Heart right ventricle (tissue), 16 donors: ENCODE results near the gene IL17RE. TPM values are rescaled to one million over a fixed set of nuclear protein-coding genes. Genes with fewer than 3 reads are reported as not detected.
"Not testable (repeated sequence)": the region's sequence is repeated elsewhere in the genome, so short reads cannot be mapped to it uniquely, and the experiment has no call there.

Experiments
- ATAC-seq, 8 donors: fragments of 200-7000 bp; cut with Tn5 transposase; one replicate each; pipeline ENCODE4 v1.9.1; 2020; ENCODE audit warnings: mild to moderate bottlenecking in 8 of 8, moderate library complexity in 8 of 8, moderate number of reproducible peaks in 1 of 8
- DNase-seq, 2 donors: peaks; one replicate each; pipeline ENCODE4 v3.0.0-alpha.2; 2020
- H3K27ac ChIP-seq, 10 donors: fragments of 200-600 bp; sonication (generic) in 2 of 10; one replicate each; pipeline versions ENCODE4 v1.5.0 to v1.8.0; 2020 to 2022; ENCODE audit warnings: mild to moderate bottlenecking in 3 of 10
- H3K27me3 ChIP-seq, 7 donors: fragments of 200-600 bp; one replicate each; pipeline ENCODE4 v1.8.0; 2021 to 2022; ENCODE audit warnings: mild to moderate bottlenecking in 2 of 7
- H3K36me3 ChIP-seq, 9 donors: fragments of 200-600 bp; sonication (generic) in 1 of 9; one replicate each; pipeline versions ENCODE4 v1.5.0 to v1.8.0; 2020 to 2022; ENCODE audit warnings: mild to moderate bottlenecking in 2 of 9
- H3K4me1 ChIP-seq, 9 donors: fragments of 200-600 bp; sonication (generic) in 1 of 9; one replicate each; pipeline versions ENCODE4 v1.5.0 to v1.8.0; 2020 to 2022; ENCODE audit warnings: mild to moderate bottlenecking in 4 of 9
- H3K4me3 ChIP-seq, 10 donors: fragments of 200-600 bp; sonication (generic) in 2 of 10; one replicate each; pipeline versions ENCODE4 v1.5.0 to v1.8.0; 2020 to 2022; ENCODE audit warnings: mild to moderate bottlenecking in 7 of 10, moderate library complexity in 2 of 10
- H3K9me3 ChIP-seq, 11 donors: fragments of 200-600 bp in 10 of 11; sonication (generic) in 2 of 11; one replicate each; pipeline versions ENCODE4 v1.5.0 to v1.8.0; 2013 to 2022; ENCODE audit warnings: mild to moderate bottlenecking in 2 of 11, control low read depth in 1 of 11, moderate library complexity in 1 of 11
- WGBS, 2 donors: extraction: QIAGEN DNeasy Blood & Tissue Kit; methylation state at CpG; one replicate each; pipeline ENCODE4 v1.1.7; 2013; ENCODE audit warnings: inconsistent platforms in 1 of 2; 5-methylcytosine and 5-hydroxymethylcytosine counted together
- intact Hi-C, 10 donors: fragments of 100-400 bp; cut with DNase I; formaldehyde crosslinking; loops; one replicate each; pipeline versions ENCODE4 v1.11.1 to v1.14.2; 2022
- polyA plus RNA-seq, 2 donors: library from polyadenylated mRNA; stranded (reverse); fragments of 200-250 nt; gene quantifications; one replicate each; pipeline ENCODE4 v1.2.3, GENCODE V29; 2013
- total RNA-seq, 10 donors: library from RNA; stranded (reverse); fragmentation: NEBNext Ultra II Directional in 3 of 10; extraction: Animal tissue kit (Norgen Biotek cat#: 25700) in 3 of 10; gene quantifications; one replicate each; pipeline versions ENCODE4 v1.2.1 to v1.2.4, GENCODE V29; 2021 to 2023
- TF ChIP-seq, protein P1 (sequence below), 9 donors: fragments of 200-600 bp; sonication (generic) in 2 of 9; IDR thresholded peaks; one replicate each; pipeline versions ENCODE4 v1.5.0 to v1.8.0; 2021 to 2022; ENCODE audit warnings: antibody characterized with exemption in 9 of 9, mild to moderate bottlenecking in 5 of 9, moderate library complexity in 1 of 9
- donor health status: Arrhythmogenic right ventricular cardiomyopathy.
- donor health status: ischemic (EF 13 %, LVEDD 7.1; RV severe dilation, severe dysfunction).
- donor health status: healthy with polysubstance abuse.
- donor health status: DM: no; HTN: yes; CAD: no.
- donor health status: DM: no; HTN: no; CAD: no.
- donor health status: ischemic (EF 25% LVEDD 6.9; RV normal size, moderate dysfunction).
- donor health status: ischemic (EF 25% LVEDD 5.7; RV mildly dilated, moderate dysfunction).
- donor health status: healthy.
- donor health status: DM: yes; HTN: yes; CAD: no.
- donor health status: Ischemic cardiomyopathy.
- donor health status: ischemic (EF 35%, LVEDD 5.7; RV mildly dilated, moderate dysfunction).
- donor health status: nonischemic (EF 11% LVEDD 7.7; RV severe dilation, severe dysfunction).
- donor health status: DM: yes; HTN: yes; CAD: no.
- donor health status: PGD.
- donor health status: ischemic (EF 29% LVEDD 5.4; RV normal size, mild dysfunction).
- donor health status: nonischemic (EF 23%, LVEDD 6.1; RV moderate dilation, normal function).

Gene IL17RE
- total and polyA plus RNA-seq, 12 donors, result 0.16 to 2.3 (median 1.00) TPM

GRCh38 chr3:9864200-9864927, 38.3 kb upstream of the IL17RE start:
- intact Hi-C loops, result loop anchor here in 1 of 10 donors (5.0 kb wide), 1 partner anchor 53 kb away; the partner anchor contains the start of gene IL17RC
- DNase-seq, result peak; percentile 42 to 51
- H3K4me1 ChIP-seq, result peaks cover 3 to 29% (median 9%) of the 10 kb centered on the region in 9 donors
- H3K27ac ChIP-seq, result peak overlapping the region in 8 of 10 donors; percentile 16 to 60 (median 40)
- ATAC-seq, result peak in 7 of 8 donors; percentile 11 to 52 (median 36)
- no peaks in the 10 kb centered on the region for H3K36me3 ChIP-seq
- H3K4me3 ChIP-seq, result no peak overlapping the region
- H3K27me3 ChIP-seq, result no peaks in the 10 kb centered on the region
- no peaks in the 10 kb centered on the region for H3K9me3 ChIP-seq
- WGBS, 2 donors, result 48 to 53% methylated on average over 16 of the region's 16 CpGs
- TF ChIP-seq, protein P1, sequence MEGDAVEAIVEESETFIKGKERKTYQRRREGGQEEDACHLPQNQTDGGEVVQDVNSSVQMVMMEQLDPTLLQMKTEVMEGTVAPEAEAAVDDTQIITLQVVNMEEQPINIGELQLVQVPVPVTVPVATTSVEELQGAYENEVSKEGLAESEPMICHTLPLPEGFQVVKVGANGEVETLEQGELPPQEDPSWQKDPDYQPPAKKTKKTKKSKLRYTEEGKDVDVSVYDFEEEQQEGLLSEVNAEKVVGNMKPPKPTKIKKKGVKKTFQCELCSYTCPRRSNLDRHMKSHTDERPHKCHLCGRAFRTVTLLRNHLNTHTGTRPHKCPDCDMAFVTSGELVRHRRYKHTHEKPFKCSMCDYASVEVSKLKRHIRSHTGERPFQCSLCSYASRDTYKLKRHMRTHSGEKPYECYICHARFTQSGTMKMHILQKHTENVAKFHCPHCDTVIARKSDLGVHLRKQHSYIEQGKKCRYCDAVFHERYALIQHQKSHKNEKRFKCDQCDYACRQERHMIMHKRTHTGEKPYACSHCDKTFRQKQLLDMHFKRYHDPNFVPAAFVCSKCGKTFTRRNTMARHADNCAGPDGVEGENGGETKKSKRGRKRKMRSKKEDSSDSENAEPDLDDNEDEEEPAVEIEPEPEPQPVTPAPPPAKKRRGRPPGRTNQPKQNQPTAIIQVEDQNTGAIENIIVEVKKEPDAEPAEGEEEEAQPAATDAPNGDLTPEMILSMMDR (IDR thresholded peaks at IDR 0.05), result no peak

- H3K27me3 ChIP-seq, H3K36me3 ChIP-seq, ATAC-seq, DNase-seq, intact Hi-C loops, H3K9me3 ChIP-seq, H3K4me3 ChIP-seq: not testable (repeated sequence)
- Histone ChIP-seq H3K4me1 (peaks cover 3 to 29% (median 9%) of the 10 kb centered on the region in 9 donors), H3K27ac (peak overlapping the region in 3 of 10 donors; percentile 16 to 53 (median 33))
- WGBS, 2 donors, result 85 to 88% methylated on average over 10 of the region's 10 CpGs
Observed at GRCh38 chr3:9865125-9865637, 37.5 kb upstream of the IL17RE start.

GRCh38 chr3:9866639-9867038, 36.0 kb upstream of the IL17RE start:
- Histone ChIP-seq H3K27ac (no peak overlapping the region), H3K27me3 (no peaks in the 10 kb centered on the region), H3K36me3 (no peaks in the 10 kb centered on the region), H3K9me3 (no peaks in the 10 kb centered on the region), H3K4me1 (peaks cover 3 to 29% (median 9%) of the 10 kb centered on the region in 9 donors), H3K4me3 (no peak overlapping the region)
- WGBS, 2 donors, result 79 to 80% methylated on average over 8 of the region's 8 CpGs
- intact Hi-C loops, result no loop called here
- TF ChIP-seq, protein P1 (IDR thresholded peaks at IDR 0.05), result no peak
- ATAC-seq (peak in 2 of 8 donors; percentile 58 to 62), DNase-seq (no peak)

DNA sequence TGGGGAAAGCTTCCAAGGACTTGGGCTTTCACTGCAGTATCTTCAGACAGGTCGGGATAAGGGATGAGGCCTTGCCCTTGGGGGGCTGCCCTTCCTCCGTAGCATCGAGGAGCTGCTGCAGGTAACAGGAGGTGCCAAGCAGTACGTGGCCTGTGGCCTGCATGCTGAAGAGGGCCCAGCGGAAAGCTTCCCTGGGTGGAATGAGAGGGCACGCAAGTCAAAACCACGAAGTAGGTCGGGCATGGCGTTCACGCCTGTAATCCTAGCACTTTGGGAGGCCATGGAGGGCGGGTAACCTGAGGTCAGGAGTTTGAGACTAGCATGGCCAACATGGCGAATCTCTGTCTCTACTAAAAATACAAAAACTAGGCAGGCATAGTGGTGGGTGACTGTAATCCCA, 35.5 kb upstream of the IL17RE start:
- Histone ChIP-seq H3K36me3 (no peaks in the 10 kb centered on the region), H3K27me3 (no peaks in the 10 kb centered on the region), H3K4me1 (peaks cover 3 to 29% (median 9%) of the 10 kb centered on the region in 9 donors), H3K9me3 (no peaks in the 10 kb centered on the region), H3K27ac (no peak overlapping the region), H3K4me3 (no peak overlapping the region)
- TF ChIP-seq, protein P1 (IDR thresholded peaks at IDR 0.05), result no peak
- WGBS, 2 donors, result 91 to 92% methylated on average over 12 of the region's 12 CpGs
- ATAC-seq (no peak), DNase-seq (no peak)
- intact Hi-C loops, result no loop called here

- H3K4me3 ChIP-seq, result no peak overlapping the region
- intact Hi-C loops, result no loop called here
- TF ChIP-seq, protein P1 (IDR thresholded peaks at IDR 0.05), result no peak
- no peak overlapping the region for H3K27ac ChIP-seq
- H3K27me3 ChIP-seq, result no peaks in the 10 kb centered on the region
- DNase-seq (no peak), ATAC-seq (no peak)
- H3K9me3 ChIP-seq, result no peaks in the 10 kb centered on the region
- H3K4me1 ChIP-seq, result peaks cover 0 to 4% (median 2%) of the 10 kb centered on the region in 9 donors
- no peaks in the 10 kb centered on the region for H3K36me3 ChIP-seq
- 80 to 84% methylated on average over 5 of the region's 5 CpGs for WGBS, 2 donors
Observed at GRCh38 chr3:9869955-9870354, 32.7 kb upstream of the IL17RE start.
